HFFc6 (cell line): ENCODE results near the gene JOSD1. TPM values are rescaled to one million over a fixed set of nuclear protein-coding genes. Genes with fewer than 3 reads are reported as not detected.

Experiments used
- DNase-seq: peaks from one replicate; pipeline ENCODE4 v3.0.0-alpha.2; 2018
- H3K27ac Mint-ChIP-seq: 2 replicates; pipeline ENCODE4 v1.8.0; 2020; ENCODE audit warnings: mild to moderate bottlenecking, mixed read lengths
- H3K27me3 Mint-ChIP-seq: 2 replicates; pipeline ENCODE4 v1.8.0; 2021; ENCODE audit warnings: mild to moderate bottlenecking, moderate library complexity, mixed read lengths; ENCODE audit not compliant: insufficient read depth
- H3K36me3 Mint-ChIP-seq: 2 replicates; pipeline ENCODE4 v1.8.0; 2021; ENCODE audit warnings: low read depth, mixed read lengths
- H3K4me1 Mint-ChIP-seq: 2 replicates; pipeline ENCODE4 v1.8.0; 2020; ENCODE audit warnings: low read depth, mixed read lengths
- H3K4me3 Mint-ChIP-seq: 2 replicates; pipeline ENCODE4 v1.8.0; 2020; ENCODE audit warnings: mild to moderate bottlenecking, moderate library complexity, mixed read lengths
- H3K9me3 Mint-ChIP-seq: 2 replicates; pipeline ENCODE4 v1.8.0; 2020; ENCODE audit warnings: mild to moderate bottlenecking, mixed read lengths
- total RNA-seq, 6 experiments: library from RNA; stranded (reverse); fragmentation: NEBNext Ultra II Directional; extraction: Animal tissue kit (Norgen Biotek cat#: 25700); gene quantifications; 2 replicates in 1 of 6; 3 replicates in 5 of 6; pipeline ENCODE4 v1.2.3, GENCODE V29; 2021
- TF ChIP-seq, protein P1 (sequence below): fragments of 200-600 bp; sonication (generic); IDR thresholded peaks from 2 replicates; pipeline ENCODE4 v1.5.0; 2021; ENCODE audit warnings: antibody characterized with exemption, mild to moderate bottlenecking

JOSD1 gene
- total RNA-seq, 6 experiments from 2014 or later: 37.8 to 44.6 (median 41.0) TPM

DNA sequence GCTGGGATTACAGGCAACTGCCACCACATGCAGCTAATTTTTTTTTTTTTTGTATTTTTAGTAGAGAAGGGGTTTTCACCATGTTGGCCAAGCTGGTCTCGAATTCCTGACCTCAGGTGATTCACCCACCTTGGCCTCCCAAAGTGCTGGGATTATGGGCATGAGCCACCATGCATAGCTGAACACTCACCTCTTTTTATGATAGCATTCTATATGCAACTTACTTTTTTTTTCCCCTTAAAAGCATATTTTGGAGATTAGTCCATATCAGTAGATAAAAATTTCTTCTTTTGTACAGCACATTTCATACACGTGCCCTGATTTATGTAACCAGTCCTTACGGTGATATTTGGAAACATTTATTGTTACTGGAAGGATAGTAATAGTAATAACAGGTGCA is 19.6 kb upstream of the JOSD1 start:
- H3K27ac Mint-ChIP-seq: no peak overlapping the region
- DNase-seq: no peak
- no peaks in the 10 kb centered on the region for H3K9me3 Mint-ChIP-seq
- H3K36me3 Mint-ChIP-seq: peaks cover 33% of the 10 kb centered on the region
- H3K4me3 Mint-ChIP-seq: no peak overlapping the region
- TF ChIP-seq, protein P1, sequence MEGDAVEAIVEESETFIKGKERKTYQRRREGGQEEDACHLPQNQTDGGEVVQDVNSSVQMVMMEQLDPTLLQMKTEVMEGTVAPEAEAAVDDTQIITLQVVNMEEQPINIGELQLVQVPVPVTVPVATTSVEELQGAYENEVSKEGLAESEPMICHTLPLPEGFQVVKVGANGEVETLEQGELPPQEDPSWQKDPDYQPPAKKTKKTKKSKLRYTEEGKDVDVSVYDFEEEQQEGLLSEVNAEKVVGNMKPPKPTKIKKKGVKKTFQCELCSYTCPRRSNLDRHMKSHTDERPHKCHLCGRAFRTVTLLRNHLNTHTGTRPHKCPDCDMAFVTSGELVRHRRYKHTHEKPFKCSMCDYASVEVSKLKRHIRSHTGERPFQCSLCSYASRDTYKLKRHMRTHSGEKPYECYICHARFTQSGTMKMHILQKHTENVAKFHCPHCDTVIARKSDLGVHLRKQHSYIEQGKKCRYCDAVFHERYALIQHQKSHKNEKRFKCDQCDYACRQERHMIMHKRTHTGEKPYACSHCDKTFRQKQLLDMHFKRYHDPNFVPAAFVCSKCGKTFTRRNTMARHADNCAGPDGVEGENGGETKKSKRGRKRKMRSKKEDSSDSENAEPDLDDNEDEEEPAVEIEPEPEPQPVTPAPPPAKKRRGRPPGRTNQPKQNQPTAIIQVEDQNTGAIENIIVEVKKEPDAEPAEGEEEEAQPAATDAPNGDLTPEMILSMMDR: no peak
- peaks cover 31% of the 10 kb centered on the region for H3K4me1 Mint-ChIP-seq
- H3K27me3 Mint-ChIP-seq: no peaks in the 10 kb centered on the region; the same call in 1 of the 2 replicates

DNA sequence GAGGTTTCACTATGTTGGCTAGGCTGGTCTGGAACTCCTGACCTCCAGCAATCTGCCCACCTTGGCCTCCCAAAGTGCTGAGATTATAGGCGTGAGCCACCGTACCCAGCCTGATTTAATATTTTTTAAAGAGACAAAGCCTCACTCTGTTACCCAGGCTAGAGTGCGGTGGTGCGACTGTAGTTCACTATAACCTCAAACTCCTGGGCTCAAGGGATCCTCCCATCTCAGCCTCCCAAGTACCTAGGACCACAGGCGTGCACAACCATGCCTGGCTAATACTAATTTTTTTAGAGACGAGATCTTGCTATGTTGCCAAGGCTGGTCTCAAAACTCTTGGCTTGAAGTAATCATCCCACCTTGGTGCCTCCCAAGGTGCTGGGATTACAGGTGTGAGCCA is 18.5 kb upstream of the JOSD1 start:
- H3K36me3 Mint-ChIP-seq: peaks cover 25% of the 10 kb centered on the region

DNA sequence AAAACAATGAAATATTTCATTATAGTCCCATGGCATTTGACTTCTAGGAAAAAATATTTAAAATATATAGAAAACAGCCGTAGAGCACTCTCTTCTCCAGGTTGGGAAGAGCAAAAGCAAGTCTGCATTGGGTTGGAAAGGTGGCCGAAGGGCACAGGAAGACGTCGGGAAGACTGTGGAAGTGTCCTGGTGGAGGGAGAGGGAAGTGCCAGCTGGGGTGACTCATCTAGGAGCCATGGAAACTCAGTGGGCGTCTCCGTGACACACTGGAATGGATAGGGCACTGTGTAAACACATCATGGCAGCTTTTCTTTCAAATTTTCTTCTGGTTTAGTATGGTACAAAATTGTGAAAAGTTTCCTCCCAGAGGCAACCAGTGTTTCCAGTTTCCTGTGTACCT is 17.7 kb upstream of the JOSD1 start:
- no peaks in the 10 kb centered on the region for H3K9me3 Mint-ChIP-seq
- no peaks in the 10 kb centered on the region; the same call in 1 of the 2 replicates for H3K27me3 Mint-ChIP-seq
- peak overlapping the region; percentile 36 for H3K4me3 Mint-ChIP-seq
- TF ChIP-seq, protein P1: peak; percentile 83
- peaks cover 25% of the 10 kb centered on the region for H3K36me3 Mint-ChIP-seq
- DNase-seq: peak; percentile 87
- H3K4me1 Mint-ChIP-seq: peaks cover 35% of the 10 kb centered on the region
- peak overlapping the region; percentile 76 for H3K27ac Mint-ChIP-seq

More for the DNA sequence above, 18.5 kb upstream of the JOSD1 start:
- H3K9me3 Mint-ChIP-seq: no peaks in the 10 kb centered on the region
- peak overlapping the region; percentile 76 for H3K27ac Mint-ChIP-seq
- no peaks in the 10 kb centered on the region; the same call in 1 of the 2 replicates for H3K27me3 Mint-ChIP-seq
- TF ChIP-seq, protein P1: no peak
- peaks cover 30% of the 10 kb centered on the region for H3K4me1 Mint-ChIP-seq
- H3K4me3 Mint-ChIP-seq: no peak overlapping the region
- DNase-seq: no peak

DNA sequence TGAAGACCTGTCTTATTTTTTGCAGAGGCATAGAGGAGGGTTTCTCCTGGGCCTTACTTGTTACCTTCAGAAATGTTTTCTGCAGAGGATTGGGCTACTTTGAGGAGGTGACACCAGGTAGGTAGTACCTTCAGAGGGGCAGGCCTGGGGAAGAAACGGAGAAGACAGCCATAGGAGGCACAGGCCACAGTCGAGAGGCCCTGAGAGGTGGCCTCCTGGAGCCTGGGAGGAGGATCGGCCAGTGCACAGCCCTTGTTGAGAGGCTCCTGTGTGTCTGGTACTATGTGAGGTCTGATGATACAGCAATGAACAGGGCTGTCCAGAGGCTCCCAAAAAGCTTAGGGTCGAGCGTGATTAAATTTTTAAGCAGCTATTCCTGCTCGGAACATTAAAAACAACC is 16.5 kb upstream of the JOSD1 start:
- Mint-ChIP-seq H3K27me3 (no peaks in the 10 kb centered on the region; the same call in none of the 2 replicates), H3K4me1 (peaks cover 45% of the 10 kb centered on the region), H3K4me3 (no peak overlapping the region), H3K27ac (peak overlapping the region; percentile 76), H3K36me3 (peaks cover 20% of the 10 kb centered on the region), H3K9me3 (no peaks in the 10 kb centered on the region)
- DNase-seq: no peak
- TF ChIP-seq, protein P1: no peak

DNA sequence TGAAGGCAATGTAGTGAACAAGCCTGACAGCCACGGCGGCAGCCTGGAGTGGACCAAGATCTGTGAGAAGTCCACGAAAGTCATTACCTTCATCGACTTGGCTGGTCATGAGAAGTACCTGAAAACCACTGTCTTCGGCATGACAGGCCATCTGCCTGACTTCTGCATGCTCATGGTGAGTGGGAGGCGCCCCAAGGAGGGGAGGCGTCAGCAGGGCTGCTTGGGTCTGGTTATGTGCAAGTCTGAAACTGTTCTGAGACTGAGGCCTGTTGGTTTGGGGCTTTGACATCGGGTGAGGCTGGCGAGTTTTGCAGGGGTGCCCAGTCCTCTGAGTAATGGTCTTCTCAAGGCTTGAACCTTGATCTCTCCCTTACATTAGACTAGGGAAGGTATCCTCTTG is 16.1 kb upstream of the JOSD1 start:
- H3K27me3 Mint-ChIP-seq: no peaks in the 10 kb centered on the region; the same call in none of the 2 replicates
- peaks cover 24% of the 10 kb centered on the region for H3K36me3 Mint-ChIP-seq
- TF ChIP-seq, protein P1: no peak
- peaks cover 48% of the 10 kb centered on the region for H3K4me1 Mint-ChIP-seq
- peak overlapping the region; percentile 76 for H3K27ac Mint-ChIP-seq
- DNase-seq: no peak
- H3K9me3 Mint-ChIP-seq: no peaks in the 10 kb centered on the region
- H3K4me3 Mint-ChIP-seq: no peak overlapping the region

DNA sequence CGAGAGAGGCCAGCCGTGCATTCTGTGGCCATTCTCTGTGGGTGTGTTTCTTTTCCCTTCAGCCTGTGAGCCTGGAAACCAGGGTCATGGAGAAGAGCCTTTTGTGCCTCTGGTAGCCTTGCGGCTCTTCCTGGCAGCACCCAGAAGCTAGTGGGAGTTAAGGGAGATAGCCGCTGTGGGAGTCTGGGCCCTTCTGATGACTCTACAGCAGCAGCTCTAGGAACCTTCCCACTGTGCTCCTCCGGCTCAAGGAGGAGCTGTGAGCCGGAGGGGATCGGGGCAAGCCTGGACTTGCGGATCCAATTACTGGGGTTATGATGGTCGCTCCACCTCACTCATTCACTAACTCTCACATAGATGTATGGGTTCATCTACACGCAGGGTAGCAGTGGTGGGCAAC is 15.5 kb upstream of the JOSD1 start:
- Mint-ChIP-seq H3K27me3 (no peaks in the 10 kb centered on the region; the same call in none of the 2 replicates), H3K27ac (peak overlapping the region; percentile 76), H3K9me3 (no peaks in the 10 kb centered on the region), H3K36me3 (peaks cover 19% of the 10 kb centered on the region), H3K4me1 (peaks cover 49% of the 10 kb centered on the region), H3K4me3 (no peak overlapping the region)
- TF ChIP-seq, protein P1: no peak
- DNase-seq: no peak
